Vagina (tissue), 2 donors: ENCODE results near the gene FANK1. TPM values are rescaled to one million over a fixed set of nuclear protein-coding genes. Genes with fewer than 3 reads are reported as not detected.

Source experiments
- DNase-seq, 2 donors: peaks; one replicate each; pipeline ENCODE4 v3.0.0-alpha.2; 2017; ENCODE audit errors: extremely low spot score in 2 of 2
- H3K27ac ChIP-seq: fragments of 200-600 bp; sonication (generic); one replicate; pipeline ENCODE4 v1.5.1; 2019
- H3K27me3 ChIP-seq: fragments of 200-600 bp; sonication (generic); one replicate; pipeline ENCODE4 v1.5.1; 2019
- H3K36me3 ChIP-seq, 2 donors: fragments of 200-600 bp; sonication (generic); one replicate each; pipeline ENCODE4 v1.5.1; 2017 to 2019
- H3K4me1 ChIP-seq: fragments of 200-600 bp; sonication (generic); one replicate; pipeline ENCODE4 v1.5.1; 2019
- H3K4me3 ChIP-seq, 2 donors: fragments of 200-600 bp; sonication (generic); 1 replicate in 1 of 2; 2 replicates in 1 of 2; pipeline ENCODE4 v1.5.1; 2016 to 2019
- H3K9me3 ChIP-seq: fragments of 200-600 bp; sonication (generic); one replicate; pipeline ENCODE4 v1.5.1; 2019
- CTCF ChIP-seq, 3 experiments: fragments of 450-650 bp in 2 of 3; fragments of 200-600 bp in 1 of 3; sonication (generic) in 1 of 3; IDR thresholded peaks; one replicate each; pipeline ENCODE4 v1.5.1; 2017 to 2019; ENCODE audit warnings: antibody characterized with exemption in 3 of 3, mild to moderate bottlenecking in 2 of 3, moderate library complexity in 2 of 3
- POLR2A ChIP-seq, 2 donors: fragments of 450-650 bp; IDR thresholded peaks; one replicate each; pipeline ENCODE4 v1.6.1; 2017; ENCODE audit warnings: antibody characterized with exemption in 2 of 2, mild to moderate bottlenecking in 2 of 2, moderate library complexity in 2 of 2
- POLR2AphosphoS5 ChIP-seq, 2 donors: sonication (generic); formaldehyde crosslinking; IDR thresholded peaks; one replicate each; pipeline ENCODE4 v1.9.0; 2017; ENCODE audit warnings: antibody characterized with exemption in 2 of 2, mild to moderate bottlenecking in 2 of 2, low read depth in 1 of 2; ENCODE audit not compliant: insufficient read depth in 1 of 2
- intact Hi-C: fragments of 100-400 bp; cut with DNase I; formaldehyde crosslinking; loops from one replicate; pipeline ENCODE4 v1.15.1; 2023
- total RNA-seq: library from RNA; depleted of rRNA; stranded (reverse); fragments of >200 nt; gene quantifications from one replicate; pipeline ENCODE4 v1.2.3, GENCODE V29; 2016

FANK1 gene
- total RNA-seq, 1 donor from 2014 or later = 6.6 TPM

GRCh38 chr10:125850766-125851731 is 45.3 kb upstream of the FANK1 start:
- intact Hi-C loops = no loop called here
- Histone ChIP-seq H3K36me3 (peaks cover 0 to 27% of the 10 kb centered on the region in 2 donors), H3K27me3 (no peaks in the 10 kb centered on the region), H3K4me3 (no peak overlapping the region), H3K4me1 (no peaks in the 10 kb centered on the region), H3K27ac (no peak overlapping the region), H3K9me3 (no peaks in the 10 kb centered on the region)
- TF ChIP-seq POLR2AphosphoS5 (IDR thresholded peaks at IDR 0.05; ENCODE audit: insufficient read depth in 1 of 2, low read depth in 1 of 2) = no peak
- TF ChIP-seq CTCF (IDR thresholded peaks at IDR 0.05) = no peak
- TF ChIP-seq POLR2A (IDR thresholded peaks at IDR 0.05) = no peak
- no peak for DNase-seq

- Histone ChIP-seq H3K4me1 (no peaks in the 10 kb centered on the region), H3K27me3 (no peaks in the 10 kb centered on the region), H3K36me3 (peaks cover 0 to 27% of the 10 kb centered on the region in 2 donors), H3K27ac (no peak overlapping the region), H3K4me3 (no peak overlapping the region), H3K9me3 (no peaks in the 10 kb centered on the region)
- intact Hi-C loops = no loop called here
- no peak for TF ChIP-seq CTCF (IDR thresholded peaks at IDR 0.05)
- TF ChIP-seq POLR2A (IDR thresholded peaks at IDR 0.05) = no peak
- no peak for TF ChIP-seq POLR2AphosphoS5 (IDR thresholded peaks at IDR 0.05; ENCODE audit: insufficient read depth in 1 of 2, low read depth in 1 of 2)
- no peak for DNase-seq
These were observed 43.9 kb upstream of the FANK1 start for GRCh38 chr10:125852487-125852886.

DNA sequence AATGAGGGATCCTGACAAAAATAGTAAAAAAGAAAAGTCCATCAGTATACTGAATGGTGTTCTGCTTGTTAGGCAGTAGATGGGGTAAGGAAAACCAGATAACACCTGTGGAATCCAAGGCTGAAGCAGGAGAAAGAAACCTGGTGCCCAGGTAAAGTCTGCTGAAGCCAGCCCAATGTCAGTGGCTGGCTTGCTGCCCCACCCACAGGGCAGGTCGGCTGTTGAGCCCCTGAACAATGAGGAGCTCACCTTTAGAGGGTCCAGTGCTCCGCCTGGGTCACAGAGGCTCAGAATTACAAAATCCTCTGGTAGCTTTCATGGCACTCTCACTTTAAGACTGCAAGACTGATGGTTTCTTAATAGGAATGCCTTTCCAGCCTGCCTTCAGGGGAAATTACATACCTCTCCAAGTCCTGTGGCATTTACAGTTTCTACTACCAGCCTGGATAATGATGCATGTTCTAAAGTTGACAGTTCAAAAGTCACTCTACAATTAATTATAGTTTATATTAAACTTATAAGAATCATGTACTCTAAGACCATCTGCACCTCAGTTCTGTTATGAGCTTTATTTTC is 39.1 kb upstream of the FANK1 start:
- no peak for DNase-seq
- intact Hi-C loops = no loop called here

DNA sequence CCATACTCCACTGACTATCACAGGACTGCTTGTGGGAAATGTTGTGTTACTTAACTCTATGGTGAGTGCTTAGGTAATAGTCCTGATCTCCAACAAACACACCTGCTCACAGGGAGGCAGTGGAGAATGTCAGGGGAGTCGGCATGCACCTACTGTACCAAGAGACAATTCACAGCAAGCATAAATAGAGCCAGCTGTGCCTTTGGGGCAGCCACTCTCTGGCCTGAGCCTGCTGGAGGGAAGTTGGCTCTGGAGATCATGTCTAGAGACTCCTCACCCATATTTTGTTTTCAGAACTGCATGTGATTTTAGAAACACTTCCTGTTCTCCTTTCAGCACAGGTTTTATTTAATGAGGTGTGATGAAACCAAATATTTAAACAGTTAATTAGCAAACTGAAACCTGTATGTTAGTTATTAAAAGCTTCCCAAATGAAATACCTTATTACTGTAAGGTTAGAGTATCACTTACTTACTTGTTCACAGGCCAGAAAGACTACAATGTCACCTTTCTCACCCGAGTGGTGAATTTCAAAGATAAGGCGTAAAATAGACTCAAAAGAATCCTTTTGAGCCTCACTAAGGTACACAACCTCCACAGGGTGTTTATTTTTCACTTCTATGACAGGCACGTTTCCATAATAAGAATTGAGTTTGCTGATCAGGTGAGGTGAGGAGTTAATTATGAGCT is 37.1 kb upstream of the FANK1 start:
- Histone ChIP-seq H3K4me3 (no peak overlapping the region), H3K36me3 (peaks cover 0 to 18% of the 10 kb centered on the region in 2 donors), H3K9me3 (no peaks in the 10 kb centered on the region), H3K27ac (no peak overlapping the region), H3K4me1 (no peaks in the 10 kb centered on the region), H3K27me3 (no peaks in the 10 kb centered on the region)
- intact Hi-C loops = no loop called here
- TF ChIP-seq POLR2AphosphoS5 (IDR thresholded peaks at IDR 0.05; ENCODE audit: insufficient read depth in 1 of 2, low read depth in 1 of 2) = no peak
- TF ChIP-seq CTCF (IDR thresholded peaks at IDR 0.05) = no peak
- no peak for TF ChIP-seq POLR2A (IDR thresholded peaks at IDR 0.05)
- no peak for DNase-seq

More for the DNA sequence above, 39.1 kb upstream of the FANK1 start:
- Histone ChIP-seq H3K4me1 (no peaks in the 10 kb centered on the region), H3K4me3 (no peak overlapping the region), H3K9me3 (no peaks in the 10 kb centered on the region), H3K27ac (no peak overlapping the region), H3K36me3 (peaks cover 0 to 26% of the 10 kb centered on the region in 2 donors), H3K27me3 (no peaks in the 10 kb centered on the region)
- TF ChIP-seq POLR2A (IDR thresholded peaks at IDR 0.05) (no peak), POLR2AphosphoS5 (IDR thresholded peaks at IDR 0.05; ENCODE audit: insufficient read depth in 1 of 2, low read depth in 1 of 2) (no peak), CTCF (IDR thresholded peaks at IDR 0.05) (no peak)
